GM12891 (cell line): ENCODE data around the gene SLC12A3.
A peak's percentile ranks its signal among the peaks of the same experiment; 100 is the strongest.

Experiments used
- PAX5 ChIP-seq: IDR thresholded peaks from 2 replicates; pipeline ENCODE4 v1.6.1; 2011; ENCODE audit warnings: low read length, moderate library complexity, mild to moderate bottlenecking; ENCODE audit not compliant: insufficient read depth, severe bottlenecking
- POLR2A ChIP-seq: IDR thresholded peaks from 2 replicates; pipeline ENCODE4 v1.6.1; 2011; ENCODE audit warnings: low read depth, low read length, control low read depth
- POLR2AphosphoS5 ChIP-seq: IDR thresholded peaks from 2 replicates; pipeline ENCODE4 v1.6.1; 2011; ENCODE audit warnings: low read depth, low read length, control low read depth
- POU2F2 ChIP-seq: IDR thresholded peaks from 2 replicates; pipeline ENCODE4 v1.6.1; 2011; ENCODE audit warnings: low read depth, mild to moderate bottlenecking, control low read depth, low read length, moderate library complexity
- SPI1 ChIP-seq: IDR thresholded peaks from 2 replicates; pipeline ENCODE4 v1.6.1; 2011; ENCODE audit warnings: low read depth, low read length, control low read depth
- TAF1 ChIP-seq: IDR thresholded peaks from 2 replicates; pipeline ENCODE4 v1.6.1; 2011; ENCODE audit warnings: low read depth, low read length, control low read depth

DNA sequence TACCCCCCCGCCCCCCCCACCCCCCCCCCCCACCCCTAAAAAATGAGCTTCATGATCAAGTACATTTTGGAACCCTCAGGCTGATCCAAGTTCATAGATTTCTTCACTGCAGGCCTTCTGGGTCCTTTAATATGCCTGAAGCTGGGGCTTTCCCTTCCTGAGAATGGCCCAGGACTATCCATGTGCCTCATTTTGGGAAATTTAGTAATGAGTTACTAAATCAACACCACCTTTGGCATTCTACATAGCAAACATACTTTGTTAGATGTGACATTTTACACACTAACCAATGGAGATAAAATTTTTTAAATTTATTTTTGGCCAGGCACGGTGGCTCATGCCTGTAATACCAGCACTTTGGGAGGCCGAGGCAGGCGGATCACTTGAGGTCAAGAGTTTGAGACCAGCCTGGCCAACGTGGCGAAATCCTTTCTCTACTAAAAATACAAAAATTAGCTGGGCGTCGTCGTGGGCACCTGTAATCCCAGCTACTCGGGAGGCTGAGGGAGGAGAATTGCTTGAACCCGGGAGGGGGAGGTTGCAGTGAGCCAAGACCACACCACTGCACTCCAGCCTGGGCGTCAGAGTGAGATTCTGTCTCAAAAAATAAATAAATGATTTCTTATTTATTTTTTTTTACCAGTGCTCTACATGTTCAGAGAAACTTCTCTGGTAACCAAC lies 81.0 kb downstream of the SLC12A3 start:
- no peak for TF ChIP-seq POLR2A
- TF ChIP-seq TAF1 = no peak
- TF ChIP-seq POLR2AphosphoS5 = 0 out of 2 replicates have a peak, but pooled peaks have one; percentile 12
- no peak for TF ChIP-seq SPI1
- no peak for TF ChIP-seq PAX5
- no peak for TF ChIP-seq POU2F2
